IPS-18a (cell line): Measurements from ENCODE around the gene PPP1R27.

Experiments used
- H3K27ac ChIP-seq: one replicate; pipeline ENCODE4 v1.5.1; 2013; ENCODE audit warnings: low read length
- H3K27me3 ChIP-seq: one replicate; pipeline ENCODE4 v1.6.1; 2013; ENCODE audit warnings: mild to moderate bottlenecking, low read length; ENCODE audit not compliant: control insufficient read depth, insufficient read depth
- H3K36me3 ChIP-seq: one replicate; pipeline ENCODE4 v1.6.1; 2013; ENCODE audit warnings: low read depth, low read length; ENCODE audit not compliant: control insufficient read depth
- H3K4me1 ChIP-seq: one replicate; pipeline ENCODE4 v1.6.1; 2013; ENCODE audit warnings: low read depth, low read length; ENCODE audit not compliant: control insufficient read depth
- H3K4me3 ChIP-seq: one replicate; pipeline ENCODE4 v1.5.1; 2013; ENCODE audit warnings: low read length
- H3K9ac ChIP-seq: one replicate; pipeline ENCODE4 v1.6.1; 2013; ENCODE audit warnings: mild to moderate bottlenecking, low read length, moderate library complexity
- H3K9me3 ChIP-seq: one replicate; pipeline ENCODE4 v1.6.1; 2013; ENCODE audit warnings: low read depth, low read length; ENCODE audit not compliant: control insufficient read depth

Gene PPP1R27

DNA sequence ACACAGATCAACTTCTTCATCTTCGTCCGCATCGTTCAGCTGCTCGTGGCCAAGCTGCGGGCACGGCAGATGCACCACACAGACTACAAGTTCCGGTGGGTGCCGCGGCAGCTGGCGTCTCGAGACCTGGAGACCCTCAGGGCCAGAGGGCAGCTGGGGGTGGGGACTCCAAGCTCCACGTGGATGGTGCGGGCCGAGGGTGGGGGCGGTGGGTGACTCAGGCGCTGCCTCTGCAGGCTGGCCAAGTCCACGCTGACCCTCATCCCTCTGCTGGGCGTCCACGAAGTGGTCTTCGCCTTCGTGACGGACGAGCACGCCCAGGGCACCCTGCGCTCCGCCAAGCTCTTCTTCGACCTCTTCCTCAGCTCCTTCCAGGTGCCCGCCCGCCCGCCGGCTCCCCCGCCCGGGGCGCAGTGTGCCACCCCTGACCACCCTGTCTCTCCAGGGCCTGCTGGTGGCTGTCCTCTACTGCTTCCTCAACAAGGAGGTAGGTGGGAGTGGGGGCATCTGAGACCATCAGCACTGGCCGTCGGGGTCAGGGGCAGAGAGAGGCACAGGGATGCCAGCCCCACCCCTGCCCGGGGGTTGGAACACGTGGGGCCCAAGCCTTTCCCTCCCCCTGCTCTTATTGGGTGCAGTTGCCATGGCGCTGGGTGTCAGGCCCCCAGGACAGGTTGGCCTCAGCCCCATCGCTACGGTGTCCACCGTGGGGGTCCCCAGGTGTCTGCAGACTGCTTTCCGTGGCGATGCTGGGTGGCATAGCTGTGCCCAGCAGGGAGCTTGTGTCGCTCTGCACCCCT, 22.1 kb downstream of the PPP1R27 start:
- peaks cover 7% of the 10 kb centered on the region for H3K27me3 ChIP-seq
- H3K4me1 ChIP-seq, result no peaks in the 10 kb centered on the region
- H3K9ac ChIP-seq, result no peak overlapping the region
- H3K27ac ChIP-seq, result no peak overlapping the region
- H3K9me3 ChIP-seq, result no peaks in the 10 kb centered on the region
- H3K4me3 ChIP-seq, result no peak overlapping the region
- no peaks in the 10 kb centered on the region for H3K36me3 ChIP-seq

DNA sequence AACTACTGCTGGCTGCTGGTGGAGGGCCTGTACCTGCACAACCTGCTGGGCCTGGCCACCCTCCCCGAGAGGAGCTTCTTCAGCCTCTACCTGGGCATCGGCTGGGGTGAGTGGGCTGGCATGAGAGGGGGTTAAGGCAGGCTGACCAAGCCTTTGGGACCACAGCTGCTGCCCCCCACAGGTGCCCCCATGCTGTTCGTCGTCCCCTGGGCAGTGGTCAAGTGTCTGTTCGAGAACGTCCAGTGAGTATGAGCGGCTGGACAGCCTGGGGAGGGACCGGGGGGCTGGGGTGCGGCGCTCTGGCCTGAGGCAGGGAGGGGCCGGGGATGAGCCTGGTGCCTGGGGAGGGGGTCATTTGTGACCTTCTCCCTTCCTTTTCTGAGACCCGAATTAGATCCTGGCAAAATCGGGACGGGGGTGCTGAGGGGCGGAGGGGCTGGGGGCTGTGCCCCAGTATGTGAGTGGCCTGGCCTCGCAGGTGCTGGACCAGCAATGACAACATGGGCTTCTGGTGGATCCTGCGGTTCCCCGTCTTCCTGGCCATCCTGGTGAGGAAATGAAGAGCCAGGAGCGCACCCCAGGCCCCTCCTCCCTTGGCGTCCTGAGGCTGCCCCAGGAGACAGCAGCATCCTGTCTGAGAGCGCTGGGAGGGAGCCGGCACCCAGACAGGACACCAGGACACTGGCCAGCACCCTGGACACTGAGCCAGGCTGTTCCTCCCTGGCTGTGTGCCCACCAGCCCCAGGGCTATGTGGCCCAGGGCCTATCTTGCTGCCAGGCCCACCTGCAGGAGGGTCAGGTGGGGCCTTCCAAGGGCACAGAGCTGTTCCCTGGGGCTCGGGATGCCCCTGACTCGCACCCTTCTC, 22.9 kb downstream of the PPP1R27 start:
- H3K9me3 ChIP-seq, result no peaks in the 10 kb centered on the region
- no peak overlapping the region for H3K9ac ChIP-seq
- no peak overlapping the region for H3K27ac ChIP-seq
- H3K4me1 ChIP-seq, result no peaks in the 10 kb centered on the region
- H3K27me3 ChIP-seq, result peaks cover 15% of the 10 kb centered on the region
- no peak overlapping the region for H3K4me3 ChIP-seq
- H3K36me3 ChIP-seq, result no peaks in the 10 kb centered on the region

DNA sequence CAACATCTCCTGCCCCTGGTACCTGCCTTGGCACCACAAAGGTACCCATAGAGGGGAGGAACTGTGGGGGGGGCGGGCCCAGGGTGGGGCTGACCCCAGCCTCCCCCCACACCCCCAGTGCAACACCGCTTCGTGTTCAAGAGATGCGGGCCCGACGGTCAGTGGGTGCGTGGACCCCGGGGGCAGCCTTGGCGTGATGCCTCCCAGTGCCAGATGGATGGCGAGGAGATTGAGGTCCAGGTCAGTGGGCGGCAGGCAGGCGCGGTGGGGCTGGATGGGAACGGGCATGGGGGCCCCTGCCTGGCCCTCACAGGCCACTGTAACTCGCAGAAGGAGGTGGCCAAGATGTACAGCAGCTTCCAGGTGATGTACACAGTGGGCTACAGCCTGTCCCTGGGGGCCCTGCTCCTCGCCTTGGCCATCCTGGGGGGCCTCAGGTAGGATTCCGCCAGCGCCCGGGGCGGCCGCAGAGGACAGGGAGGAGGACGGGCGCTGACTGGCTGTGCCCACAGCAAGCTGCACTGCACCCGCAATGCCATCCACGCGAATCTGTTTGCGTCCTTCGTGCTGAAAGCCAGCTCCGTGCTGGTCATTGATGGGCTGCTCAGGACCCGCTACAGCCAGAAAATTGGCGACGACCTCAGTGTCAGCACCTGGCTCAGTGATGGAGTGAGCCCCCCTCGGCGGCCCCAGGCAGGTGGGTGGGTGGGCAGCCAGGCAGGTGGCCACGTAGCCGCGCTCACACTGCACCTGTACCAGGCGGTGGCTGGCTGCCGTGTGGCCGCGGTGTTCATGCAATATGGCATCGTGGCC, 23.8 kb downstream of the PPP1R27 start:
- H3K4me1 ChIP-seq, result no peaks in the 10 kb centered on the region
- H3K27me3 ChIP-seq, result peaks cover 23% of the 10 kb centered on the region
- H3K27ac ChIP-seq, result no peak overlapping the region
- H3K4me3 ChIP-seq, result no peak overlapping the region
- H3K9ac ChIP-seq, result no peak overlapping the region
- H3K36me3 ChIP-seq, result no peaks in the 10 kb centered on the region
- no peaks in the 10 kb centered on the region for H3K9me3 ChIP-seq

DNA sequence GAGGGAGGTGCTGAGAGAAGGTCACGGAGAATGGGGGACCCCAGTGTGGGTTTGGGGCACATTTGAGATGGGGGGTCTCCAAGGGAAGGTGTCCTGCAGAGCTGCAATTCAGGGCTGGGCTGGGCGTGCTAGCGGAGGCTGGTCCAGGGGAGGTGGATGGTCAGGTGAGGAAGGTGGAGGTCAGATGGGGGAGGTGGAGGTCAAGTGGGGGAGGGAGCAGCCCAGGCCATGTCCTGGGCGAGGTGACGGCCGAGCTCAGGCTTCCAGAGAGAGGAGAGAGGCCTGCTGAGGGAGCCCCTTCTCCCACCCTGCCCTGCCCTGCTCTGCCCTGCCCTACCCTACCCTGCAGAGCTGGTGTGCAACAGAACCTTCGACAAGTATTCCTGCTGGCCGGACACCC, 24.4 kb downstream of the PPP1R27 start:
- H3K9ac ChIP-seq, result no peak overlapping the region
- no peak overlapping the region for H3K27ac ChIP-seq
- no peaks in the 10 kb centered on the region for H3K36me3 ChIP-seq
- H3K4me1 ChIP-seq, result no peaks in the 10 kb centered on the region
- peaks cover 30% of the 10 kb centered on the region for H3K27me3 ChIP-seq
- no peak overlapping the region for H3K4me3 ChIP-seq
- no peaks in the 10 kb centered on the region for H3K9me3 ChIP-seq

DNA sequence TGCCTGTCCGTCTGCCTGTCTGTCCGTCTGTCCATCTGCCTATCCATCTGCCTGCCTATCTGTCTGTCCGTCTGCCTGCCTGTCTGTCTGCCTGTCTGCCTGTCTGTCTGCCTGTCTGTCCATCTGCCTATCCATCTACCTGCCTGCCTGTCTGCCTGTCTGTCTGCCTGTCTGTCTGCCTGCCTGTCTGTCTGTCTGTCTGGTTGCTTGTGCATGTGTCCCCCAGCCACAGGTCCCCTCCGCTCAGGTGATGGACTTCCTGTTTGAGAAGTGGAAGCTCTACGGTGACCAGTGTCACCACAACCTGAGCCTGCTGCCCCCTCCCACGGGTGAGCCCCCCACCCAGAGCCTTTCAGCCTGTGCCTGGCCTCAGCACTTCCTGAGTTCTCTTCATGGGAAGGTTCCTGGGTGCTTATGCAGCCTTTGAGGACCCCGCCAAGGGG, 25.3 kb downstream of the PPP1R27 start:
- Histone ChIP-seq H3K27me3 (peaks cover 39% of the 10 kb centered on the region), H3K27ac (no peak overlapping the region), H3K36me3 (no peaks in the 10 kb centered on the region), H3K9ac (no peak overlapping the region), H3K4me1 (no peaks in the 10 kb centered on the region), H3K4me3 (no peak overlapping the region), H3K9me3 (no peaks in the 10 kb centered on the region)

DNA sequence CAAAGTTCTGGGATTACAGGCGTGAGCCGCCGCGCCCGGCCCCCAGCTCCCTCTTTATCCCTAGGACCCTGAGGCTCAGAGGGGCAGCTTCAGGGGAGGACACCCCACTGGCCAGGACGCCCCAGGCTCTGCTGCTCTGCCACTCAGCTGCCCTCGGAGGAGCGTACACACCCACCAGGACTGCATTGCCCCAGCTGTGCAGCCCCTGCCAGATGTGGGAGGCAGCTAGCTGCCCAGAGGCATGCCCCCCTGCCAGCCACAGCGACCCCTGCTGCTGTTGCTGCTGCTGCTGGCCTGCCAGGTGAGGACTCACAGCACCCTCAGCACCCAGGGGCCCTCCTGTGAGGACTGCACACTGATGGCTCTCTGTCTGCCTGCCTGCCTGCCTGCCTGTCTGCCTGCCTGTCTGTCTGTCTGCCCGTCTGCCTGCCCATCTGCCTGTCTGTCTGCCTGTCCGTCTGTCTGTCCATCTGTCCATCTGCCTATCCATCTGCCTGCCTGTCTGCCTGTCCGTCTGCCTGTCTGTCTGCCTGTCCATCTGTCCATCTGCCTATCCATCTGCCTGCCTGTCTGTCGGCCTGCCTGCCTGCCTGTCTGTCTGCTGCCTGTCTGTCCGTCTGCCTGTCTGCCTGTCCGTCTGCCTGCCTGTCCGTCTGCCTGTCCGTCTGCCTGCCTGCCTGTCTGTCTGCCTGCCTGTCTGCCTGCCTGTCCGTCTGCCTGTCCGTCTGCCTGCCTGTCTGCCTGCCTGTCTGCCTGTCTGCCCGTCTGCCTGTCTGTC, 25.9 kb downstream of the PPP1R27 start:
- peaks cover 45% of the 10 kb centered on the region for H3K27me3 ChIP-seq

DNA sequence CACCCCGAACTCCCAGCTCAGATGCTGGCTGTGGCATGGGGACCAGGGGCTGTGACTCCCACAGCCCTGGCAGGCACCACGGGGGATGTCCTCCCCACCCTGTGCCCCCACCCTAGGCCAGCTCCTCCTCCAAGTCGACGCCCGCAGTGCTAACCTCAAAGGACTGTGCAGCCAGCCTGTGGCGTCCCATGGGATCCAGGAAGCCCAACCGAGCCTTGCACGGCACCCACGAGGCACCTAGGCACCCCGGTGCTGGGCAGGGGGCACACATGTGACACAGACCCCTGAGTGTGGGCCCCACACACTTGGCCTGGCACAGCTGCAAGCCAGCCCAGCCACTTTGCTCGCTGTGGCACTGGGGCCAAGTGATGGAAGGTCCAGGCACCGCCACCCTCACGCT, 27.0 kb downstream of the PPP1R27 start:
- H3K9ac ChIP-seq, result no peak overlapping the region
- peaks cover 56% of the 10 kb centered on the region for H3K27me3 ChIP-seq
- H3K4me3 ChIP-seq, result no peak overlapping the region
- no peaks in the 10 kb centered on the region for H3K9me3 ChIP-seq
- H3K4me1 ChIP-seq, result no peaks in the 10 kb centered on the region
- H3K36me3 ChIP-seq, result no peaks in the 10 kb centered on the region
- H3K27ac ChIP-seq, result no peak overlapping the region

More for the DNA sequence above, 25.9 kb downstream of the PPP1R27 start:
- Histone ChIP-seq H3K9me3 (no peaks in the 10 kb centered on the region), H3K4me1 (no peaks in the 10 kb centered on the region), H3K4me3 (no peak overlapping the region), H3K9ac (no peak overlapping the region), H3K36me3 (no peaks in the 10 kb centered on the region), H3K27ac (no peak overlapping the region)

DNA sequence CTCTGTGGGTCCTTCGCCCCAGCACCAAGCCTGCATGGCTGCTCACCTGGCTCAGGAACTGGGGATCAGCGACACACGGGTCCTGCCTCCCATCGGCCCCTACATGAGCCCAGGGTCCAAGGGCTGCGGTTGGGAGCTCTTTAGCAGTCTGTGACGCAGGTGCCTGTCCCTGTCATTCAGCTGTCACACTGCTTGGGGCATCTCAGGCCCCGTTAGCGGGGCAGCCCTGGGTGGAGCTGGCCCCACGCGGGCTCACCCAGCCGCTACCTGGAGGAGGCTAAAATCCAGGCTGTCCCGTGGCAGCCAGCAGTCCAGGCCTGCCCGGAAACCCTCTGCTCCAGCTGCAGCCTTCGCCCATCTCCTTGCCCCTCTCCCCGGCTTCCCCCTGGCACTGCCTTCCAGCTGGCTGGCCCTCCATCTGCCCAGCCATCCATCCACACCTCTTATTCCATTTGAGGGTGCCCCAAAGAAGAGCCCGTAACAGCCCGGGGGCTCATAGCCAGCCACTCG, 27.6 kb downstream of the PPP1R27 start:
- no peaks in the 10 kb centered on the region for H3K36me3 ChIP-seq
- H3K4me1 ChIP-seq, result no peaks in the 10 kb centered on the region
- H3K27ac ChIP-seq, result no peak overlapping the region
- peaks cover 62% of the 10 kb centered on the region for H3K27me3 ChIP-seq
- no peak overlapping the region for H3K9ac ChIP-seq
- no peak overlapping the region for H3K4me3 ChIP-seq
- H3K9me3 ChIP-seq, result no peaks in the 10 kb centered on the region

DNA sequence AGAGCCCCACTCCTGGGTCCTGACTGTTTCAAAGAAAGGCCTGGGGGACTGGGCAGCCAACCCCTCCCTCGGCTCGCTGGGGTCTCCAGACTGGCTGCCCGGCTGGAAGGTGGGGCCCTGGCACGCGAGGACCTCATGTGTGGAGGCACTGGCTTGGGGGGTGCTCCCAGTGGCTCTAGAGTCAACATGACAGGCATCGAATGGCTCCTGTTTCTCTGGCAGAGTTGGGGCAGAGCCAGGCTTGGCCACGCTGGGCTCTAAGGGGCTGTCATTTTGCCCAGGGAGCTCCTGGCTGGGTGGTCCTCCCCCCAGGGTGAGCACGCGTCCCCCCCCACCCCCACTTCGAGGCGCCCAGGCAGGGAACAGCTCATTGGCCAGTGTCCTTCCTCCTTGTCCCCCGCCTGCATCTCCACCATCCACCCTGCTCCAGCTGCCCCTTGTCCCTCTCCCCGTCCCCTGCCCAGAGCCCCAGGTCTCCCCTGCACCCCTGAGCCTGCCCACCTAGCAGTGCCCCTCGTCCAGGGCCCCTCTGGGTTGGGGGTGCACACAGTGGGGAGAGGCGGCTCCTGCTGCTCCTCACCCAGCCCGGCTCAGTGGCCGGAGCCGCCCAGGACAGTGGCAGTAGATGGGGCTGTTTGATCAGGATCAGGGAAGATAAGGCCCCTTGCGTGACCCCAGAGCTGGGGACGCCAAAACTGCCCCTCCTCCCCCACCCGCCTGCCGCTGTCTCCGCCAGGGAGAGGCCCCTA, 28.2 kb downstream of the PPP1R27 start:
- Histone ChIP-seq H3K36me3 (no peaks in the 10 kb centered on the region), H3K27ac (no peak overlapping the region), H3K4me3 (no peak overlapping the region), H3K27me3 (peaks cover 68% of the 10 kb centered on the region), H3K9me3 (no peaks in the 10 kb centered on the region), H3K4me1 (no peaks in the 10 kb centered on the region), H3K9ac (no peak overlapping the region)

DNA sequence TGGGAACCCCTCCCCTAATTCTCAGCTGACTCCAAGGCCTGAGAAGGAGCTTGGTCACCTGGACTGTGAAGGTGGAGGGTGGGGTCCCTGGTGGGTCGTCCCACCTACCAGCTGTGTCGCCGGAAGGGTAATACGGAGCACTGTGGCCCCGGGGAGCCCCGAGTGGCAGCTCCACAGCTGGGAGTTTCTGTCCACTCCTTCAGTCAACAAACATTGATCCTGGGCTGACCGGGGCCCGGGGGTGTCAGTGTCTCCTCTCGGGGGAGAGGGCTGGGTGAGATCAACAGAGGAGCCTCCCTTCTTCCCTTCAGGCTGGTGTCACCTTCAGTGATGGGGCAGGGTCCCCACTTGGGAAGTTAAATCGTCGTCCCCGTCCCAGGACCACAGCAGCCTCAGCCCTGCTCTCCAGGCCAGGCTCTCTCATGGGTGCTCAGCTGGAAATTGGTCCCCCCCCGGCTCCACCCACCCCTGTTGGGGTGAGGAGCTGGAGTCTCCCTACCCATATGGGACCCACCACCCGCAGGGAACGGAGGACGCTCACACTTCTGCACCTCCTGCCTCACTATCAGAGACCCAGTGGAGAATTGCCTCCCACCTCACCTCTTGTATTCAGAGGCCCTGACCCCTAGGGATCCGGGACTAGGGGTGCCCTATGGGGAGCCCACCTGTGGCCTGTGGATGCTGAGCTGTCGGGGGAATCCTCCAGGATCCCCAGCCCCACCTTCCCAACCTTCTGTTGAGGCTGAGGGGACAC, 29.0 kb downstream of the PPP1R27 start:
- no peak overlapping the region for H3K9ac ChIP-seq

More for the DNA sequence above, 29.0 kb downstream of the PPP1R27 start:
- Histone ChIP-seq H3K4me1 (no peaks in the 10 kb centered on the region), H3K9me3 (no peaks in the 10 kb centered on the region), H3K4me3 (no peak overlapping the region), H3K27ac (no peak overlapping the region), H3K36me3 (no peaks in the 10 kb centered on the region), H3K27me3 (peaks cover 75% of the 10 kb centered on the region)
